Activated CD4-positive, alpha-beta T cell treated with anti-CD3 and anti-CD28 coated beads, Interleukin-10, Interleukin-2, amounts not matched to agents 100 ng/mL and 50 ng/mL, durations not matched to agents 16 hours and 8 hours (primary cell): ENCODE data around the gene AKAP13.

Source experiments
- DNase-seq: peaks from one replicate; pipeline ENCODE4 v3.0.0-alpha.2; 2020

The AKAP13 gene

GRCh38 chr15:85749261-85750151 is 369.1 kb downstream of the AKAP13 start:
- no peak for DNase-seq

- DNase-seq = no peak
Measured at GRCh38 chr15:85750319-85751290, 370.2 kb downstream of the AKAP13 start.

- DNase-seq = no peak
Measured at GRCh38 chr15:85751291-85752123, 371.1 kb downstream of the AKAP13 start.

- DNase-seq = no peak
Measured at GRCh38 chr15:85752124-85752475, 371.7 kb downstream of the AKAP13 start.

GRCh38 chr15:85752491-85752961 is 372.1 kb downstream of the AKAP13 start:
- DNase-seq = no peak

GRCh38 chr15:85753261-85753660 is 372.9 kb downstream of the AKAP13 start:
- no peak for DNase-seq

GRCh38 chr15:85753791-85754452 is 373.5 kb downstream of the AKAP13 start:
- no peak for DNase-seq

GRCh38 chr15:85754989-85755388 is 374.6 kb downstream of the AKAP13 start:
- no peak for DNase-seq

- no peak for DNase-seq
Measured at GRCh38 chr15:85755471-85755870, 375.1 kb downstream of the AKAP13 start.

- DNase-seq = no peak
Measured at GRCh38 chr15:85755942-85756341, 375.5 kb downstream of the AKAP13 start.

GRCh38 chr15:85756411-85757072 is 376.1 kb downstream of the AKAP13 start:
- DNase-seq = no peak

- DNase-seq = no peak
Measured at GRCh38 chr15:85757073-85757938, 376.9 kb downstream of the AKAP13 start.

- DNase-seq = no peak
Measured at GRCh38 chr15:85757939-85758654, 377.7 kb downstream of the AKAP13 start.

- DNase-seq = no peak
Measured at GRCh38 chr15:85758655-85758978, 378.2 kb downstream of the AKAP13 start.

- no peak for DNase-seq
Measured at GRCh38 chr15:85759376-85759775, 379.0 kb downstream of the AKAP13 start.

- DNase-seq = no peak
Measured at GRCh38 chr15:85760049-85760448, 379.6 kb downstream of the AKAP13 start.

GRCh38 chr15:85760531-85761371 is 380.3 kb downstream of the AKAP13 start:
- DNase-seq = no peak

GRCh38 chr15:85761635-85762034 is 381.2 kb downstream of the AKAP13 start:
- DNase-seq = no peak
